Progenitor cell of endocrine pancreas (in vitro differentiated cells): ENCODE results near the gene FAM169A. TPM values are rescaled to one million over a fixed set of nuclear protein-coding genes. Genes with fewer than 3 reads are reported as not detected.
"Not testable (repeated sequence)": the region's sequence is repeated elsewhere in the genome, so short reads cannot be mapped to it uniquely, and the experiment has no call there.

ENCODE experiments used
- DNase-seq: peaks from one replicate; pipeline ENCODE4 v3.0.0; 2021; ENCODE audit warnings: low spot score; ENCODE audit not compliant: unreplicated experiment
- H3K27ac Mint-ChIP-seq: 2 replicates; pipeline ENCODE4 v1.8.0; 2021; ENCODE audit warnings: mild to moderate bottlenecking, moderate library complexity, mixed read lengths
- H3K27me3 Mint-ChIP-seq: 2 replicates; pipeline ENCODE4 v1.8.0; 2021; ENCODE audit warnings: mixed read lengths
- H3K36me3 Mint-ChIP-seq: 2 replicates; pipeline ENCODE4 v1.8.0; 2022; ENCODE audit warnings: mixed read lengths; ENCODE audit not compliant: insufficient read depth
- H3K4me1 Mint-ChIP-seq: 2 replicates; pipeline ENCODE4 v1.8.0; 2021; ENCODE audit warnings: low read depth, mixed read lengths
- H3K4me3 Mint-ChIP-seq: 2 replicates; pipeline ENCODE4 v1.8.0; 2021; ENCODE audit warnings: low read depth, mild to moderate bottlenecking, moderate library complexity, mixed read lengths
- H3K9me3 Mint-ChIP-seq: 2 replicates; pipeline ENCODE4 v1.8.0; 2021; ENCODE audit warnings: low read depth, mixed read lengths
- CTCF ChIP-seq: fragments of 200-600 bp; sonication (generic); IDR thresholded peaks from one replicate; pipeline ENCODE4 v1.5.0; 2021; ENCODE audit warnings: antibody characterized with exemption, mild to moderate bottlenecking; ENCODE audit not compliant: unreplicated experiment
- total RNA-seq: library from RNA; stranded (reverse); gene quantifications from 2 replicates; pipeline ENCODE4 v1.2.1, GENCODE V29; 2021

Gene FAM169A
- total RNA-seq, 1 donor from 2014 or later: 32.4 TPM

DNA sequence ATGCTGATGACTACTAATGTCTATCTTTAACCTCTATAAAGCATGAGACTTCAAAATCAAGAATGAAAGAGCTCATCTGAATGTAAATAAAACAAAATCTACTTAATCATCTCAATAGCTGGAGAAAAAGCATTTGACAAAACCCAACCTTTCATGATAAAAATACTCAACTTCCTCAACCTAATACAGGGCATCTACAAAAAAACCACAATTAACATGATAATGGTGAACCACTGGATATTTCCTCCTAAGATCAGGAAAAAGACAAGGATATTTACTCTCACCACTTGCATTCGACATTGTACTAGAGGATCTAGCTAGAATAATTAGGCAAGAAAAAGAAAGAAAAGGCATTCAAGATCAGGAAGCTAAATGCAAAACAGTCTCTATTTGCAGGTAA lies 49.3 kb downstream of the FAM169A start:
- no peaks in the 10 kb centered on the region for H3K4me1 Mint-ChIP-seq
- no peaks in the 10 kb centered on the region for H3K9me3 Mint-ChIP-seq
- no peak for TF ChIP-seq CTCF
- H3K27me3 Mint-ChIP-seq: no peaks in the 10 kb centered on the region
- no peak for DNase-seq
- no peak overlapping the region for H3K4me3 Mint-ChIP-seq
- no peak overlapping the region for H3K27ac Mint-ChIP-seq
- peaks cover 14% of the 10 kb centered on the region for H3K36me3 Mint-ChIP-seq

- DNase-seq: no peak
- peaks cover 8% of the 10 kb centered on the region for H3K4me1 Mint-ChIP-seq
- peaks cover 18% of the 10 kb centered on the region for H3K36me3 Mint-ChIP-seq
- TF ChIP-seq CTCF: no peak
- no peaks in the 10 kb centered on the region for H3K27me3 Mint-ChIP-seq
- no peak overlapping the region for H3K4me3 Mint-ChIP-seq
- no peak overlapping the region for H3K27ac Mint-ChIP-seq
- no peaks in the 10 kb centered on the region for H3K9me3 Mint-ChIP-seq
These were observed 55.3 kb downstream of the FAM169A start for GRCh38 chr5:74810915-74811314.

GRCh38 chr5:74801941-74802340 lies 64.2 kb downstream of the FAM169A start:
- H3K27me3 Mint-ChIP-seq: no peaks in the 10 kb centered on the region
- no peak overlapping the region for H3K4me3 Mint-ChIP-seq
- no peak overlapping the region for H3K27ac Mint-ChIP-seq
- no peaks in the 10 kb centered on the region for H3K9me3 Mint-ChIP-seq
- H3K36me3 Mint-ChIP-seq: peaks cover 10% of the 10 kb centered on the region
- H3K4me1 Mint-ChIP-seq: peaks cover 7% of the 10 kb centered on the region
- no peak for TF ChIP-seq CTCF
- no peak for DNase-seq

GRCh38 chr5:74801197-74801596 lies 65.0 kb downstream of the FAM169A start:
- H3K27me3 Mint-ChIP-seq: no peaks in the 10 kb centered on the region
- H3K9me3 Mint-ChIP-seq: no peaks in the 10 kb centered on the region
- no peak overlapping the region for H3K4me3 Mint-ChIP-seq
- peaks cover 13% of the 10 kb centered on the region for H3K36me3 Mint-ChIP-seq
- no peak for TF ChIP-seq CTCF
- no peak for DNase-seq
- H3K27ac Mint-ChIP-seq: no peak overlapping the region
- H3K4me1 Mint-ChIP-seq: peaks cover 2% of the 10 kb centered on the region

DNA sequence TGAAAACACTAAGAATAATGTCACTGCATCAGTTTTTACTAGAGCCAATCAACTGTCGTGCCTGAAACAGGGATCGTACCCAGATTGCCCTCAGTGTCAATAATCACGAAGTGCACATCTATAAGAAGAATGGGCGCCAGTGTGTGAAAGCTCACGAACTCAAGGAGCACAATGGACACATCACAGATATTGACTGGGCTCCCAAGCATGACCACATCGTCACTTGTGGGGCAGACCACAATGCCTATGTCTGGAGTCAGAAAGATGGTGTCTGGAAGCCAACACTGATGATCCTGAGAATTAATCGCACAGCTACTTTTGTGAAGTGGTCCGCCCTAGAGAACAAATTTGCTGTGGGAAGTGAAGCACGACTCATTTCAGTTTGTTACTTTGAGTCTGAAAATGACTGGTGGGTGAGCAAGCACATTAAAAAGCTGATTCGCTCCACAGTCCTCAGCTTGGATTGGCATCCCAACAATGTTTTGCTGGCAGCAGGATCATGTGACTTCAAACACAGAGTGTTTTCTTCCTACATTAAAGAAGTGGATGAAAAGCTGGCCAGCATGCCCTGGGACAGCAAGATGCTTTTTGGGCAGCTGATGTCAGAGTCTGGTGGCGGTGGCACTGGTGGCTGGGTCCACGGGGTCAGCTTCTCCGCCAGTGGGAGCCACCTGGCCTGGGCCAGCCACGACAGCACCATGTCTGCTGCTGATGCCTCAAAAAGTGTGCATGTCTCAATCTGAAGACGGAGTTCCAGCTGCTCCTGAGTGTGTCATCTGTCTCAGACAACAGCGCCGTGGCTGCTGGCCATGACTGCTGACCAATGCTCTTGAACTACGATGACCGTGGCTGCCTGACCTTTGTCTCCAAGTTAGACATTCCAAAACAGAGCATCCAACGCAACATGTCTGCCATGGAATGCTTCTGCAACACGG lies 66.9 kb downstream of the FAM169A start:
- TF ChIP-seq CTCF: no peak
- no peak for DNase-seq
- Mint-ChIP-seq H3K4me3 (no peak overlapping the region), H3K27me3 (no peaks in the 10 kb centered on the region), H3K9me3 (no peaks in the 10 kb centered on the region), H3K4me1 (no peaks in the 10 kb centered on the region), H3K27ac (peak overlapping the region; percentile 39), H3K36me3 (peaks cover 19% of the 10 kb centered on the region)

- peaks cover 54% of the 10 kb centered on the region for H3K36me3 Mint-ChIP-seq
- not testable (repeated sequence) for H3K9me3 Mint-ChIP-seq, H3K27me3 Mint-ChIP-seq, H3K27ac Mint-ChIP-seq, H3K4me3 Mint-ChIP-seq, H3K4me1 Mint-ChIP-seq, DNase-seq
These were observed 74.5 kb downstream of the FAM169A start for GRCh38 chr5:74791669-74792068.
